Thymus (tissue), 11 donors: ENCODE results near the gene KEAP1. TPM values are rescaled to one million over a fixed set of nuclear protein-coding genes. Genes with fewer than 3 reads are reported as not detected.
A peak's percentile ranks its signal among the peaks of the same experiment; 100 is the strongest.

Experiments
- DNase-seq, 9 donors: peaks; one replicate each; pipeline ENCODE4 v3.0.0-alpha.2; 2013; ENCODE audit warnings: low spot score in 9 of 9, low read depth in 6 of 9, missing footprints in 1 of 9
- H3K27ac ChIP-seq, 2 donors: one replicate each; pipeline ENCODE4 v1.5.1; 2013; ENCODE audit warnings: control low read depth in 1 of 2, low read depth in 1 of 2, low read length in 1 of 2, mild to moderate bottlenecking in 1 of 2, moderate library complexity in 1 of 2
- H3K27me3 ChIP-seq, 2 donors: one replicate each; pipeline ENCODE4 v1.5.1; 2013; ENCODE audit warnings: low read length in 1 of 2; ENCODE audit not compliant: control insufficient read depth in 2 of 2, insufficient read depth in 1 of 2
- H3K36me3 ChIP-seq, 2 donors: one replicate each; pipeline ENCODE4 v1.5.1; 2013; ENCODE audit warnings: low read length in 1 of 2, mild to moderate bottlenecking in 1 of 2, moderate library complexity in 1 of 2; ENCODE audit not compliant: control insufficient read depth in 2 of 2, insufficient read depth in 2 of 2
- H3K4me1 ChIP-seq, 2 donors: one replicate each; pipeline ENCODE4 v1.5.1; 2013; ENCODE audit warnings: low read length in 2 of 2; ENCODE audit not compliant: control insufficient read depth in 2 of 2, insufficient read depth in 2 of 2
- H3K4me3 ChIP-seq, 2 donors: one replicate each; pipeline ENCODE4 v1.5.1; 2013; ENCODE audit warnings: low read length in 2 of 2, control low read depth in 1 of 2, mild to moderate bottlenecking in 1 of 2
- H3K9me3 ChIP-seq, 2 donors: one replicate each; pipeline ENCODE4 v1.5.1; 2013; ENCODE audit warnings: low read length in 1 of 2, mild to moderate bottlenecking in 1 of 2; ENCODE audit not compliant: control insufficient read depth in 2 of 2, insufficient read depth in 1 of 2
- WGBS: extraction: QIAGEN DNeasy Blood & Tissue Kit; methylation state at CpG from one replicate; pipeline ENCODE4 v1.1.7; 2013; 5-methylcytosine and 5-hydroxymethylcytosine counted together
- polyA plus RNA-seq: library from polyadenylated mRNA; stranded (reverse); fragments of 200-250 nt; gene quantifications from one replicate; pipeline ENCODE4 v1.2.3, GENCODE V29; 2013
- total RNA-seq: library from RNA; stranded (reverse); fragments of 120-200 nt; gene quantifications from one replicate; pipeline ENCODE4 v1.2.4, GENCODE V29; 2013
- donor health status: healthy.

KEAP1 gene
- total and polyA plus RNA-seq, 2 donors = 53.7 to 59.5 TPM

DNA sequence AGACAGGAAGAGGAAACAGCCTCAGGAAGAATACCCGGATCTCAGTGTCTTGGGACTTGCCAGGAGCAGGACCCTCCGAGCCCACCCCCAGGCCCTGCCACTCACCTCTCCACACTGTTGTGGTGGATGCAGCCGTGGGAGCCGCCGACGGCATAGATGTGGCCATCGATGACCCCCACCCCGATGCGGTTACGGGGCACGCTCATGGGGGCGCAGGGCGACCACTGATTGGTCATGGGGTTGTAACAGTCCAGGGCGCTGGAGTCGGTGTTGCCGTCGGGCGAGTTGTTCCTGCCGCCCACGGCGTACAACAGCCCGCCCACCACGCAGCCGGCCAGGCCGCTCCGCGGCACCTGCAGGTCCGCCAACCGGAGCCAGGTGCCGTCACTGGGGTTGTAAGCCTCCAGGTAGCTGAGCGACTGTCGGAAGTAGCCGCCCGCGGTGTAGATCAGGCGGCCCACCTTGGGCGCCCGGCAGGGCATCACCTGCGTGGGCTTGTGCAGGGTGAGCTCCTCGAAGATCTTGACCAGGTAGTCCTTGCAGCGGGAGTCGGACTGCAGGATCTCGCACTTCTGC lies 11.6 kb downstream of the KEAP1 start:
- Histone ChIP-seq H3K9me3 (no peaks in the 10 kb centered on the region), H3K4me1 (no peaks in the 10 kb centered on the region), H3K27ac (peak overlapping the region in 1 of 2 donors; percentile 8), H3K27me3 (no peaks in the 10 kb centered on the region), H3K36me3 (peaks cover 52 to 66% of the 10 kb centered on the region in 2 donors), H3K4me3 (no peak overlapping the region)
- no peak for DNase-seq
- 98% methylated on average over 43 of the region's 43 CpGs for WGBS

DNA sequence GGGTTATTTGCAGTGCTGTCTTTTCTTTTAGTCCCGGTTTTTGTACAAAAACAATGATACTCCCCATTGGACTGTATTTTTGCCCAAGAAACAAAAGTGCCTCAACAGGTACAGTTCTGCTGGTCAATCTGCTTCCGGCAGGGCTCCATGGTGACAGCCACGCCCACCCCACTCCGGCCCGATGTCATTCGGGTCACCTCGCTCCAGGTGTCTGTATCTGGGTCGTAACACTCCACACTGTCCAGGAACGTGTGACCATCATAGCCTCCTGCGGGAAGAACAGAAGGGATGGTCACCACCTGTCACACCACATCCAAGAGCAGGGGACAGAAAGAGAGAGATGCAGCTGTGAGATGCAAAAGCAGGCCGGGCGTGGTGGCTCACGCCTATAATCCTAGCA lies 16.6 kb downstream of the KEAP1 start:
- H3K4me1 ChIP-seq = no peaks in the 10 kb centered on the region
- DNase-seq = no peak
- peaks cover 41 to 56% of the 10 kb centered on the region in 2 donors for H3K36me3 ChIP-seq
- WGBS = 97% methylated on average over 13 of the region's 13 CpGs
- H3K9me3 ChIP-seq = no peaks in the 10 kb centered on the region
- no peaks in the 10 kb centered on the region for H3K27me3 ChIP-seq
- no peak overlapping the region for H3K4me3 ChIP-seq
- no peak overlapping the region for H3K27ac ChIP-seq

DNA sequence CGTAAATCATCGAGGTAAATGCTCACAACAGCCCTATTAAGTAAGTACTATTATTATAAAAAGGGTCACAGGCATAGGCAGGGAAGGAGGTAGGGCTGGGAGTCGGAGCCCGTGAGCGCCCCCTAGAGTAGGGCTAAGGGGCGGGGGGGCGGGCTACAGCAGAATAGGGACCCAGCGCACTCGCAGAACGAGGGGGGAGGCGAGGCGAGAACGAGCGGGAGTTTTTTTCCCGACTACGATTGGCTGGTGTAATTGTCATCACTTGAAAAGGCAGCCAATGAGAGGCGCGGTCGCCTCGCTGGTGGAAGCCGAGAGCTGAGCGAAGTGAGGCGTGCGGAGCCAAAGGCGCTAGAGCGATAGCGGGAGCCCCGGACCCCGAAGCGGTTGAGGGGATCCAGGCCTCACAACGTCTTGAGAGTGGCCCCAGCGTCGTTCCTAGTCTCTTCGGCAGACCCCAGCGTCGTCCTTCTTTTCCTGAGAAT lies 24.2 kb downstream of the KEAP1 start:
- no peaks in the 10 kb centered on the region for H3K36me3 ChIP-seq
- peak; percentile 75 to 95 (median 83) for DNase-seq
- peaks cover 0 to 3% of the 10 kb centered on the region in 2 donors for H3K27me3 ChIP-seq
- WGBS = 6% methylated on average over 36 of the region's 36 CpGs
- peak overlapping the region; percentile 7 to 10 for H3K4me3 ChIP-seq
- no peak overlapping the region for H3K27ac ChIP-seq
- H3K4me1 ChIP-seq = peaks cover 5 to 21% of the 10 kb centered on the region in 2 donors
- no peaks in the 10 kb centered on the region for H3K9me3 ChIP-seq

DNA sequence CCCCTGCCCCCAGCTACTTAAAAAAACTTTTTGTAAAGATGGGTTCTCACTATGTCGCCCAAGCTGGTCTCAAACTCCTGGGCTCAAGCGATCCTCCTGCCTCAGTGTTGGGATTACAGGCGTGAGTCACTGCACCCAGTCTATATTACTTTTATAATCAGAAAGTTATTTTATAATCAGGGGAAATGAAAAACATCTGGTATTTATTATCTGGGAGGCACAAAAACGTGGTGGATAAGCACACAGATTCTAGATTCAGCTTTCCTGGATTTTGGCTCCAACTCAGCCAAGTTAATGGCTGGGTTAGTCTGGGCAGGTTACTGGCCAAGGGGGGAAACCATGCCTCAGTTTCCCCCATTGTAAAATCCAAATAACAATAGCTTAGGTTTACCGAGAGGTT lies 24.7 kb downstream of the KEAP1 start:
- no peak overlapping the region for H3K27ac ChIP-seq
- H3K27me3 ChIP-seq = peaks cover 0 to 3% of the 10 kb centered on the region in 2 donors
- no peak overlapping the region for H3K4me3 ChIP-seq
- no peak for DNase-seq
- H3K9me3 ChIP-seq = no peaks in the 10 kb centered on the region
- H3K36me3 ChIP-seq = no peaks in the 10 kb centered on the region
- H3K4me1 ChIP-seq = peaks cover 5 to 21% of the 10 kb centered on the region in 2 donors
- 48% methylated on average over 5 of the region's 5 CpGs for WGBS

DNA sequence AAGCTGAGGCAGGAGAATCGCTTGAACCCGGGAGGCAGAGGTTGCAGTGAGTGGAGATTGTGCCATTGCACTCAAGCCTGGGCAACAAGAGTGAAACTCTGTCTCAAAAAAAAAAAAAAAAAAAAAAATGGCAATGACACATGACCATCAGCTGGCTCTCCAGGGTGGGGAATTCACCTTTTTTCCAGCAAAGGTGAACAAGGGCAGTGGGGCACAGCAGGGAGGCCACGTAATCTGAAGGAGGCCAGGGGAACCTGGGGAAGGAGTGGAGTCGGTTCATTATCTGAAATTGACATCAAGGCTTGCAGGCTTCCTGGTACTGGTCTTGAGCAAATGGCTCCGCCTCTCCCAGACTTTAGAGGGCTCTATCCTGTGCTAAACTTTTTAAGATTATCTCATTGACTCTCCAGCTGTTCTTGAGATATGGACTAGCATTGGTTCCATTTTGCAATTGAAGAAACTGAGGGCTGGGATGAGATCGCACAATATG lies 28.1 kb downstream of the KEAP1 start:
- Histone ChIP-seq H3K36me3 (no peaks in the 10 kb centered on the region), H3K9me3 (no peaks in the 10 kb centered on the region), H3K27ac (no peak overlapping the region), H3K27me3 (peaks cover 0 to 5% of the 10 kb centered on the region in 2 donors), H3K4me3 (no peak overlapping the region), H3K4me1 (peaks cover 5 to 21% of the 10 kb centered on the region in 2 donors)
- 58% methylated on average over 6 of the region's 6 CpGs for WGBS
- DNase-seq = no peak

GRCh38 chr19:10473192-10473591 lies 30.0 kb downstream of the KEAP1 start:
- Histone ChIP-seq H3K36me3 (no peaks in the 10 kb centered on the region), H3K9me3 (no peaks in the 10 kb centered on the region), H3K27me3 (peaks cover 0 to 18% of the 10 kb centered on the region in 2 donors), H3K4me1 (peaks cover 0 to 5% of the 10 kb centered on the region in 2 donors), H3K4me3 (no peak overlapping the region), H3K27ac (no peak overlapping the region)
- 93% methylated on average over 5 of the region's 5 CpGs for WGBS
- DNase-seq = no peak

- WGBS = 66% methylated on average over 6 of the region's 6 CpGs
- Histone ChIP-seq H3K27ac (no peak overlapping the region), H3K36me3 (no peaks in the 10 kb centered on the region), H3K9me3 (no peaks in the 10 kb centered on the region), H3K4me1 (peaks cover 0 to 5% of the 10 kb centered on the region in 2 donors), H3K27me3 (peaks cover 0 to 24% of the 10 kb centered on the region in 2 donors), H3K4me3 (no peak overlapping the region)
- peak in 3 of 9 donors; percentile 21 to 63 (median 43) for DNase-seq
These were observed 31.2 kb downstream of the KEAP1 start for GRCh38 chr19:10471909-10472308.

- no peak for DNase-seq
- peaks cover 0 to 30% of the 10 kb centered on the region in 2 donors for H3K27me3 ChIP-seq
- H3K4me3 ChIP-seq = no peak overlapping the region
- WGBS = 91% methylated on average over 12 of the region's 12 CpGs
- no peaks in the 10 kb centered on the region for H3K4me1 ChIP-seq
- H3K9me3 ChIP-seq = no peaks in the 10 kb centered on the region
- H3K27ac ChIP-seq = no peak overlapping the region
- no peaks in the 10 kb centered on the region for H3K36me3 ChIP-seq
These were observed 35.0 kb downstream of the KEAP1 start for GRCh38 chr19:10468133-10468532.

- H3K27me3 ChIP-seq = peaks cover 0 to 39% of the 10 kb centered on the region in 2 donors
- no peak overlapping the region for H3K4me3 ChIP-seq
- WGBS = 90% methylated on average over 20 of the region's 20 CpGs
- no peak overlapping the region for H3K27ac ChIP-seq
- no peaks in the 10 kb centered on the region for H3K36me3 ChIP-seq
- H3K4me1 ChIP-seq = no peaks in the 10 kb centered on the region
- no peaks in the 10 kb centered on the region for H3K9me3 ChIP-seq
- no peak for DNase-seq
These were observed 36.0 kb downstream of the KEAP1 start for GRCh38 chr19:10467104-10467706.
